A549 treated with AZD2906 at 1 μM for 4 hours (cell line): Measurements from ENCODE around the gene ZSCAN1. TPM values are rescaled to one million over a fixed set of nuclear protein-coding genes. Genes with fewer than 3 reads are reported as not detected.

Source experiments
- total RNA-seq: library from RNA; stranded (reverse); fragments of 200-300 nt; extraction: Qiagen RNA extraction; gene quantifications from 5 replicates; pipeline ENCODE4 v1.2.3, GENCODE V29; 2022

Gene ZSCAN1, protein sequence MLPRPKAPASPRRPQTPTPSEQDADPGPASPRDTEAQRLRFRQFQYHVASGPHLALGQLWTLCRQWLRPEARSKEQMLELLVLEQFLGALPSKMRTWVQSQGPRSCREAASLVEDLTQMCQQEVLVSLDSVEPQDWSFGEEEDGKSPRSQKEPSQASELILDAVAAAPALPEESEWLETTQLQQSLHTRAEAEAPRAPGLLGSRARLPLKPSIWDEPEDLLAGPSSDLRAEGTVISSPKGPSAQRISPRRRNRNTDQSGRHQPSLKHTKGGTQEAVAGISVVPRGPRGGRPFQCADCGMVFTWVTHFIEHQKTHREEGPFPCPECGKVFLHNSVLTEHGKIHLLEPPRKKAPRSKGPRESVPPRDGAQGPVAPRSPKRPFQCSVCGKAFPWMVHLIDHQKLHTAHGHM
- not detected in 5 replicates for total RNA-seq

DNA sequence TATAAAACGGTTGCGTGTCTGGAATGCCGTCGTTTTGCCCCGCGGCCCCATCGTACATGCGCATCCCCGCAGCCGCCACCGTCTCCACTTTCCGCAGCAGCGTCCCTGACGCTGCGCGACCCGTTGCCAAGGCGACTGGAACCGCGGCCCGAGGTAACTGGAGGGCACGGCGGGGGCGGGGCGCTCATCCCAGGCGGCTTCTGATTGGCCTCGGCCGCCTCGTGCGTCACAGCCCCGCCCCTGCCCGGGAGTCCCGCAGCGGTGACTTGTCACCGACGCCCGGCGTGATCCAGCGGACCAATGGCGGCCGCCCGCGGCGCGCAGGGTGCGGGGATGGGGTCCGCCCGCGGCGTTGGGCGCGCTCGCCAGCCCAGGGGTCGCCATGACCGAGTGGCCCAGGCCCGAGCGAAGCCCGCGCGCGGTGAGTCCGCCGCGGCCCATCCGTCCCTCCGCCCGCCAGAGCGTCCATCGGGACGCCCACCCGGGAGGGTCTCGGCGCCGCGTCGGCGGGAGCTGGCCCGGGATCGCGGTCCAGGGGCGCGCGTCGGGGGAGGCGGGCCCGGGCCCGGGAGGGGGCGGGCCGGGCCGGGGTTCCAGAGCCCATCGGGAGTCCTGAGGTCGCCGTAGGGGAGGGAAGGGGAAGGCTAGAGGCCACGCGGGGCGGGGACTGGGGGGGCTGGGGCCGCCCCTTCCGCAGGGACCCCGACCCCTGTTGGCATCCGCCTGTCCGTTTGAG lies at the start of gene ZSCAN1:
Gene ZSCAN1, plus strand, starts transcription at position 285 of the 736 bp plus-strand sequence. CDS start 3,812 bp downstream, outside the sequence.

GRCh38 chr19:58002384-58003173 lies 31.2 kb upstream of the ZSCAN1 start, which contains the start of gene ZNF606:
ZNF606 (minus strand) TSS chr19:58002820; CDS start chr19:58001319, 1,501 bp downstream.

DNA sequence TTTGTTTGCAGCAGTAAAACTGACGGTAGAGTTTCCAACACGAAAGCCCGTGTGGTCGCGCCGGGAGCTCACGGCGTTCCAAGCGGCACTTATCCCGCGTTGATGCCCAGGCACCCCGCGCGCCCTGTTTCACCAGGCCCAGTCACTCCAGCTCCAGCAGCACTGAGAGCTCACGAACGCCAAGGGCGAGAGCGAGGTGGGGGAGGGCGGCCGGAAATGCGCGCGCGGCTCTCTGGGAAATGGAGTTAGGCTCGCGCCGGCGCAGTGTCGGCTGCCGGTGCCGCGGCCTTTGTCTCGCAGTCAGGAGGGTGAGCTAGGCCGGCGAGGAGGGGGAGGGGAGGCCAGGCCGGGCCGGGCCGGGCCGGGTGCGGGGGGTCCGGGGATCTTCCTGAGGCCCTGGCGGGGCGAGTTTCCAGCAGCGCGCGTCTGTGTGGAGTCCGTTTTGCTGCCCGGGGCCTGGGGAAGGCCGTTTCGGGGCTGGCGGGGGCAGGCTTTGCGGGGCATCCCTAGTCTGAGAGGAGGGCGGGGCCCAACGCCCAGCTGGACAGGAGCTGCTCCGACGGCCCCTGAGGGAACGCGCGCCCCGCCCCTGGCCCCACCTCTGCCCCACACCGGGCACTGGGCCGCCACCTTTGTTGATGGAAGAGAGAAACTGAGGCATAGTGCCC lies 25.3 kb downstream of the ZSCAN1 start, which contains the start of gene ZNF135:
Gene ZNF135, plus strand, starts transcription at position 280 of the 668 bp plus-strand sequence. CDS start 721 bp downstream, outside the sequence.

GRCh38 chr19:58097781-58098681 lies 64.2 kb downstream of the ZSCAN1 start, which contains the start of gene ZSCAN18:
ZSCAN18 (minus strand) TSS chr19:58098231; CDS start chr19:58090267, 7,964 bp downstream.

Other genes with a start within 250 kb of the ZSCAN1 start
- 4.5 to 6.0 TPM (median 5.1 TPM) in 5 replicates for gene ZNF552, start 219.1 kb upstream of the ZSCAN1 start, total RNA-seq
- 6.2 to 9.4 TPM (median 6.7 TPM) in 5 replicates for gene ZNF587B, start 203.7 kb upstream of the ZSCAN1 start, total RNA-seq
- 5.0 to 7.2 TPM (median 5.8 TPM) in 5 replicates for gene ZNF587, start 184.2 kb upstream of the ZSCAN1 start, total RNA-seq
- 1.6 to 2.6 TPM (median 2.3 TPM) in 5 replicates for gene ZNF814, start 145.0 kb upstream of the ZSCAN1 start, total RNA-seq
- gene ZNF417, start 117.4 kb upstream of the ZSCAN1 start, total RNA-seq, result 3.0 to 5.4 TPM (median 3.7 TPM) in 5 replicates
- gene ZNF418, start 98.6 kb upstream of the ZSCAN1 start, total RNA-seq, result 0.84 to 1.5 TPM (median 1.2 TPM) in 5 replicates
- 0.88 to 1.2 TPM (median 1.1 TPM) in 5 replicates for gene ZNF256, start 86.3 kb upstream of the ZSCAN1 start, total RNA-seq
- gene C19orf18, start 59.5 kb upstream of the ZSCAN1 start, total RNA-seq, result 0.07 to 0.08 TPM in 2 of 5 replicates, not detected in the others
- gene ZNF606, start 31.2 kb upstream of the ZSCAN1 start, total RNA-seq, result 1.6 to 2.4 TPM (median 2.3 TPM) in 5 replicates
- not detected in 5 replicates for gene ZNF135, start 25.3 kb downstream of the ZSCAN1 start, total RNA-seq
- gene ZSCAN18, start 64.2 kb downstream of the ZSCAN1 start, total RNA-seq, result 1.9 to 3.5 TPM (median 2.1 TPM) in 5 replicates
- gene ZNF329, start 116.8 kb downstream of the ZSCAN1 start, total RNA-seq, result 2.7 to 3.2 TPM (median 3.0 TPM) in 5 replicates
- 12.7 to 13.3 TPM (median 13.2 TPM) in 5 replicates for gene ZNF274, start 149.0 kb downstream of the ZSCAN1 start, total RNA-seq
- gene ZNF544, start 194.9 kb downstream of the ZSCAN1 start, total RNA-seq, result 17.9 to 24.2 TPM (median 18.3 TPM) in 5 replicates
- gene ZNF8, start 244.9 kb downstream of the ZSCAN1 start, total RNA-seq, result 0.79 to 1.3 TPM (median 0.93 TPM) in 5 replicates